G401 (cell line): ENCODE data around the gene TEX19. TPM values are rescaled to one million over a fixed set of nuclear protein-coding genes. Genes with fewer than 3 reads are reported as not detected.
A peak's percentile ranks its signal among the peaks of the same experiment; 100 is the strongest.

Experiments
- DNase-seq: peaks from one replicate; pipeline ENCODE4 v3.0.0-alpha.2; 2015; ENCODE audit warnings: low spot score
- in situ Hi-C: cut with HindIII; loops from 2 replicates; pipeline ENCODE4 v1.10.0; 2016; ENCODE audit warnings: low sequenced_read_pairs, mixed read lengths
- total RNA-seq: library from RNA; depleted of rRNA; stranded (reverse); fragments of >200 nt; shearing (Covaris generic); gene quantifications from 2 replicates; pipeline ENCODE4 v1.2.3, GENCODE V29; 2014

The TEX19 gene
- total RNA-seq, 1 experiment from 2014 or later, result 5.7 TPM

GRCh38 chr17:82384051-82384729, 25.1 kb downstream of the TEX19 start:
- DNase-seq, result no peak
- in situ Hi-C loops, result no loop called here

DNA sequence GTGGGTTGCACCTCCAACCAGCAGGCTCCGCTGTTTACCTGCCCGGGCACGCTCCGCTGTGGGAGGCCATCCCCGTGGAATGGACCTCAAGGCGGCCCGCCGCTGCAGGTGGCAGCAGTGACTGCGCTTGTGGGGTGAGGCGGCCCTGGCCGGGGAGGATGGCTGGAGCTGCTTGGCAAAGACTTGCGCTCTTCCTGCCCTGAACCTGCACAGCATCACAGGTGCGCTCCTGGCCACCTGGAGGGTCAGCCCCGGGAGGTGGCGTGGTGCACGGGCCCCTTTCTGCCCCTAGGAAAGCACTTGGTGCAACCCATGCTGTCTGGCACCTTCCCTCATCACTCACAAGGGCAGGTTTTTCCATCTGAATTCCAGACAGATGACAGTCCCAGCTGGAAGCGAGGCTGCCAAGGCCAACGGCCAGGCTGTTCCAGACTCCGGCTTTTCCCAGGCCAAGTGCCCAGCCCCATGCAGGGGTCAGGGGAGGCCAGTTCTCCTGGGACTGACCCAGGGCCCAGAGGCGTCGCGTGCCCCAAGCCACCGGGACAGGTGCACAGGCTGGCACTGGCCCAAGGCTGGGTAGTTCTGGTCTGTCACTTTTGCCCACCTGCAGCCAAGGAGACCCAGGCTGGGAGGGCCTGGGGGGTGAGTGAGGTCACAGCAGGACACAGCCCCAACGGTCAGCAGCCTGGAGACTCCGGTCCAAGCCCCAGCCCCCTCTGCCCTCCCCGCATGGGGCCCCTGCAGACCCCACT, 25.9 kb downstream of the TEX19 start:
- peak; percentile 63 for DNase-seq
- in situ Hi-C loops, result no loop called here

- no peak for DNase-seq
- in situ Hi-C loops, result no loop called here
These were observed 26.7 kb downstream of the TEX19 start for GRCh38 chr17:82385559-82386254.

DNA sequence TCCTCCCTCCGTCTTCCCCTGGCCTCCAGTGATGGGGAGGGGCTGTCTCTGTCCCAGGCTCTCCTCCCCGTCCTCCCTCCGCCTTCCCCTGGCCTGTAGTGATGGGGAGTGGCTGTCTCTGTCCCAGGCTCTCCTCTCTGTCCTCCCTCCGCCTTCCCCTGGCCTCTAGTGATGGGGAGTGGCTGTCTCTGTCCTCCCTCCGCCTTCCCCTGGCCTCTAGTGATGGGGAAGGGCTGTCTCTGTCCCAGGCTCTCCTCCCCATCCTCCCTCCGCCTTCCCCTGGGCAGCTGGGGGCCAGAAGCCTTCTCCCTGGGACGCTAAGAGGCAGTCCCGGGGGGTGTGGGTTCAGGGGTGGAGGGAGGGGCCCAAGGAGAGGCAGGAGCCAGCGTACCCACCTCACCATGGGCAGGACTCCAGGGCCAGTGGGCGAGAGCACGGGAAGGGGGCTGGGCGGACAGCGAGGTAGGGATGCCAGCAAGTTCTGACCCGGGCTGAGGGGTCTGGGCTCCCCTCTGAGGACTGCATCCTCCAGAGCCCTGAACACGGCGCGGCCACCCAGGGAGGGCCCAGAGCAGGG, 27.3 kb downstream of the TEX19 start:
- in situ Hi-C loops, result no loop called here
- DNase-seq, result no peak

GRCh38 chr17:82386881-82387704, 28.0 kb downstream of the TEX19 start:
- no peak for DNase-seq
- in situ Hi-C loops, result no loop called here

GRCh38 chr17:82387705-82388106, 28.7 kb downstream of the TEX19 start:
- in situ Hi-C loops, result no loop called here
- DNase-seq, result no peak

- in situ Hi-C loops, result no loop called here
- DNase-seq, result no peak
These were observed 29.3 kb downstream of the TEX19 start for GRCh38 chr17:82388223-82388921.

- DNase-seq, result no peak
- in situ Hi-C loops, result no loop called here
These were observed 29.9 kb downstream of the TEX19 start for GRCh38 chr17:82388922-82389283.

DNA sequence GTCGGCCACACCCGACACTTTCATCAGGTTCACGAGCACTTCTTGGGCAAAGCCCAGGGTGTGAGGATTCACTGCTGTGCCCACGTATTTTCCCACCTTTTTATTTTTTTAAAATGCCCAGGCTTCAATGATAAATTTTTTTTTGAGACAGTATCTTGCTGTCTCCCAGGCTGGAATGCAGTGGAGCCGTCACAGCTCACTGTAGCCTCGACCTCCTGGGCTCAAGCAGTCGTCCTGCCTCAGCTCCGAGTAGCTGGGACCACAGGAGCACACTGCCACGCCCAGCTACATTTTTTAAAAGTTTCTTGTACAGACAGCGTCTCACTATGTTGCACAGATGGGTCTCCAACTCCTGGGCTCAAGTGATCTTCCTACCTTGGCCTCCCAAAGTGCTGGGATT, 30.3 kb downstream of the TEX19 start:
- in situ Hi-C loops, result no loop called here
- DNase-seq, result no peak

- DNase-seq, result no peak
- in situ Hi-C loops, result no loop called here
These were observed 31.2 kb downstream of the TEX19 start for GRCh38 chr17:82390015-82390859.

DNA sequence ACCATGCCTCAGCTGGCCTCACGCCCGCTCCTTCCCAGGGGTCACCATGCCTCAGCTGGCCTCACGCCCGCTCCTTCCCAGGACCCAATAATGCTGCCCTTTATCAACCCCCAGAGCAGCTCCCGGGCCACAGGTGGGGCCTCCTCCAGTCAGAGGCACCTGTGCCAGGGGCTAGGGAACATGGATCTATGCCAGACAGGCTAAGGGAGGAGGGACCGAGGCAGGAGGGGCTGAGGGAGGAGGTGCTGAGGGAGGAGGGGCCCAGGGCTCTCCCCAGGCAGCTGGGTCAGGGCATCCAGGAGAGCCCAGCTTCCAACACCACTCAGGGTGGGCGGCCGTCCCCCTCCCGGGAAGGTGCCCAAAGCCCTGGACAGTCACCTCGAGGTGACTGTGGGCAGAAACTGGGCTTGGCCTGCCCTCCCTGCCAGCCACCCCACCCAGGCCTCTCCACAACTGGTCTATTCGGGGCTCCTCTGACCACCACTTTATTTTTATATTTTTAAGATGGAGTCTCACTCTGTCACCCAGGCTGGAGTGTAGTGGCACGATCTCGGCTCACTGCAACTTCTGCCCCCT, 31.9 kb downstream of the TEX19 start:
- in situ Hi-C loops, result no loop called here
- DNase-seq, result no peak

GRCh38 chr17:82391496-82392066, 32.5 kb downstream of the TEX19 start:
- no peak for DNase-seq
- in situ Hi-C loops, result no loop called here

DNA sequence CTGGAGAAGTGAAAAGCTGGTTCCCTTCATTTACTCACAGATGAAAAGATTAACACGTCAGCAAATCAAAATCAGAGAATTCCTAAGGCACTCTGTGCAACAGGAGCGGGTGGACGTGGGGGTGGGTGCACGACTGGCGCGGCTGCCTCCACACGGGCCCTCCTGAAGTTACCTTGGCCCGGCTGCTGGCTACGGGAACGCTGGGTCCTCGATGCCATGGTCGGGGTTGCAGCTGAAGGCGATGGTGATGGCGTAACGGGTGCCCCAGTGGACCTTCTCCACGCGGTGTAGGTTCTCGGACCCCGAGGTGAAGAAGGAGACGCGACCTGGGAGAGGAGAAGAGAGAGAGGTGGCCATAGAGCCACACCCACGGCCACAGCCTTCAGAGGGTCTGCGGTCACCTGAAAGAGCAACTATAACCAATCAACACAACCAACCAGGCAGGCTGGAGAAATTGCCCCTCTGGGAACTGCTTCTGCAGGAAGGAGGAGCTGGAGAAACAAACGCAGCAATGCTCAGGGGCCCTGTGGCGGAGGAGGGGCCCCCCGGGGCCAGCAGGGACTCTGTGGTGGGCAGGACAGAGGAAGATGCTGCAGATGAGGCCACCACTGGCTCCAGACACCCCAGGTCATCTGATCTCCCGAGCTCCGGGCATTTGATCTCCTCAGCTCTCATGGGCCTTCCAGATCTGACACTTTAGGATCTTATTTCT, 33.3 kb downstream of the TEX19 start:
- in situ Hi-C loops, result no loop called here
- no peak for DNase-seq

DNA sequence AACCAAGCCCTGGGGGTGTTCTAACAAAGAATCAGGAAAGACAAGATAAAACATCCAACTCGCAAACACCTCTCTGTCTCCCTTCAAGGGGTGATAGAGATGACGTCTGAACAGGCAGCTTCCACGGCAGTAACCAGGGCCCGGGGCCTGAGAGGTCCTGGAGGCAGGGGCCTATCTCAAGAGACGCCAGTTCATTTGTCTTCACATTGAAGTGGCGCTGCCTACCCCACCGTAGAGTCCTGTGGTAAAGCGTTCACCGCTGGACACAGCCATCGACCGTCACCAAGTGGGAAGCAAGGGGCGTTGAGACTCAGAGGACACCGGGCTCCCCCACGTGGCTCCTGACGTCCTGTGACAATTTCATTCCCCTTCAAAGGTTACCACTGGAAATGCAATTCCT, 33.9 kb downstream of the TEX19 start:
- no peak for DNase-seq
- in situ Hi-C loops, result no loop called here

GRCh38 chr17:82394278-82394677, 35.2 kb downstream of the TEX19 start:
- in situ Hi-C loops, result no loop called here
- DNase-seq, result no peak

DNA sequence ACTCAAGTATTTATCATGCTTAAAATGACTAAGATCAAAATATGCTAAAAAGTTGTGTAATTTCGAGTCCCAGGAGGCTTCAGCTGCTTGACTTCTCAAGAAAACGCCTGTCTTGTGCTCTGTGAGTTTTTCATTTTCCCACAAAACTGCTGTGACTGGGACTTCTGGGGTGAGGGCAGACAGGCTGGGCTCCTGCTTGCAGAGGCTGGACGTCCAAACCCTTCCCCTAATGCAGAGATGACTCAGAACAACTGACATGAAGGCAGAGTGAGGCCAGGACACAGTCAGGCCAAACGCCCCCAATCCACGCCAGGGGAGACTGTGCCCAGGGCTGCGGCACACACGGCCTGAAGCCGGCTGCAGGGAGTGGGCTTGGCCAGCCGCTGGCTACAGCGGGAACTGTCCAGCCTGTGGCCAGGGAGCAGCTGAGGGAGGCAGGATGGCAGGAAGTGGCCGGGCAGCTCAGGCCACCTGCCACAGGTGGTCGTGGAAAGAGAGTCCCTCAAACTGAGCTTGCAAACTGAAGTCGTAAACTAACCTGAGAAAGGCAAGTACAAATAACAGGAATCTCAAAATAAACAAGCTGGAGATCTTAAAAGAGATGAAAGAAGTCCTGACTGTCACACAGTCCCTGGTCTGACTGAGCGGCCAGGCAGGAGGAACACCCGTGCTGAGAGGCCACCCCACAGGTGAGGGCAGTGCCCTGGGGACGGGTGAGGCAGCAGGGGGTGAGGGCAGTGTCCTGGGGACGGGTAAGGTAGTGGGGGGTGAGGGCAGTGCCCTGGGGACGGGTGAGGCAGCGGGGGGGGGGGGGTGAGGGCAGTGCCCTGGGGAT, 37.8 kb downstream of the TEX19 start:
- in situ Hi-C loops, result no loop called here
- DNase-seq, result no peak
